IMR-90 (cell line): ENCODE data around the gene MTA3. TPM values are rescaled to one million over a fixed set of nuclear protein-coding genes. Genes with fewer than 3 reads are reported as not detected.

ENCODE experiments used
- ATAC-seq: fragments of 200-7000 bp; cut with Tn5 transposase; 2 replicates; pipeline ENCODE4 v1.9.1; 2020; ENCODE audit warnings: low read depth, mild to moderate bottlenecking, moderate library complexity
- BruUV-seq: library from RNA; stranded (reverse); fragments of 400-500 nt; replicated peaks from 2 replicates; lab custom pipeline; 2021; lab: Mats Ljungman, UMichigan
- CTCF ChIA-PET: fragments of 300-600 bp; formaldehyde crosslinking; extraction: SDS; loops from one replicate; lab custom pipeline; 2021; ENCODE audit warnings: antibody characterized with exemption; lab: Yijun Ruan, JAX
- POLR2A ChIA-PET: fragments of 300-600 bp; sonication (Branson Sonifier 250); formaldehyde crosslinking; loops from one replicate; lab custom pipeline; 2022; ENCODE audit warnings: antibody characterized with exemption; ENCODE audit not compliant: unreplicated experiment; lab: Charles Lee
- DNase-seq: peaks from one replicate; pipeline ENCODE4 v3.0.0; 2013
- H2AFZ ChIP-seq: replicated peaks from 2 replicates; pipeline ENCODE3; 2013; ENCODE audit warnings: low read length, mild to moderate bottlenecking; ENCODE audit not compliant: poor library complexity
- H2AK5ac ChIP-seq: 2 replicates; pipeline ENCODE4 v1.6.1; 2013; ENCODE audit warnings: low read depth, low read length, inconsistent platforms
- H2AK9ac ChIP-seq: replicated peaks from 2 replicates; pipeline ENCODE3; 2013; ENCODE audit warnings: mild to moderate bottlenecking, low read depth, low read length, moderate library complexity; ENCODE audit not compliant: poor library complexity
- H2BK120ac ChIP-seq: 2 replicates; pipeline ENCODE4 v1.6.1; 2013; ENCODE audit warnings: low read depth, low read length, inconsistent platforms
- H2BK15ac ChIP-seq: 3 replicates; pipeline ENCODE4 v1.6.1; 2013; ENCODE audit warnings: low read depth, low read length, inconsistent platforms
- H2BK20ac ChIP-seq: 2 replicates; pipeline ENCODE4 v1.6.1; 2013; ENCODE audit warnings: low read depth, mild to moderate bottlenecking, inconsistent platforms, low read length, moderate library complexity
- H2BK5ac ChIP-seq: 2 replicates; pipeline ENCODE4 v1.6.1; 2013; ENCODE audit warnings: mild to moderate bottlenecking, low read depth, low read length, inconsistent platforms; ENCODE audit not compliant: poor library complexity, severe bottlenecking
- H3K14ac ChIP-seq: replicated peaks from 2 replicates; pipeline ENCODE4 v1.6.1; 2013; ENCODE audit warnings: low read depth, low read length, inconsistent platforms
- H3K18ac ChIP-seq: 2 replicates; pipeline ENCODE4 v1.6.1; 2013; ENCODE audit warnings: low read depth, low read length, control low read depth
- H3K23ac ChIP-seq: 2 replicates; pipeline ENCODE4 v1.6.1; 2013; ENCODE audit warnings: low read depth, low read length, inconsistent platforms
- H3K27ac ChIP-seq: 2 replicates; pipeline ENCODE4 v1.5.1; 2013; ENCODE audit warnings: mild to moderate bottlenecking, control low read depth, low read length; ENCODE audit not compliant: insufficient read depth
- H3K27me3 ChIP-seq: 2 replicates; pipeline ENCODE4 v1.6.1; 2013; ENCODE audit warnings: low read length; ENCODE audit not compliant: control insufficient read depth, insufficient read depth
- H3K36me3 ChIP-seq: 2 replicates; pipeline ENCODE4 v1.6.1; 2013; ENCODE audit warnings: low read length, mixed read lengths; ENCODE audit not compliant: control insufficient read depth, insufficient read depth
- H3K4ac ChIP-seq: 2 replicates; pipeline ENCODE4 v1.6.1; 2013; ENCODE audit warnings: low read depth, low read length, inconsistent platforms
- H3K4me1 ChIP-seq: 2 replicates; pipeline ENCODE4 v1.6.1; 2013; ENCODE audit warnings: low read length, mixed read lengths; ENCODE audit not compliant: control insufficient read depth, insufficient read depth
- H3K4me2 ChIP-seq: 2 replicates; pipeline ENCODE4 v1.6.1; 2013; ENCODE audit warnings: low read depth, mild to moderate bottlenecking, control low read depth, low read length, moderate library complexity
- H3K4me3 ChIP-seq: 2 replicates; pipeline ENCODE4 v1.5.1; 2013; ENCODE audit warnings: low read depth, mild to moderate bottlenecking, control low read depth, low read length, moderate library complexity; ENCODE audit not compliant: insufficient read depth
- H3K56ac ChIP-seq: 2 replicates; pipeline ENCODE4 v1.6.1; 2013; ENCODE audit warnings: low read length, inconsistent platforms; ENCODE audit not compliant: insufficient read depth; ENCODE audit errors: extremely low read depth
- H3K79me1 ChIP-seq, 2 experiments: 2 replicates each; pipeline ENCODE4 v1.6.1; 2013; ENCODE audit warnings: low read length in 2 of 2, inconsistent platforms in 1 of 2, low read depth in 1 of 2
- H3K9ac ChIP-seq: 2 replicates; pipeline ENCODE4 v1.6.1; 2013; ENCODE audit warnings: low read depth, low read length, control low read depth
- H3K9me1 ChIP-seq: 2 replicates; pipeline ENCODE4 v1.6.1; 2013; ENCODE audit warnings: low read length, inconsistent platforms; ENCODE audit not compliant: insufficient read depth
- H3K9me3 ChIP-seq: 2 replicates; pipeline ENCODE4 v1.6.1; 2013; ENCODE audit warnings: low read length; ENCODE audit not compliant: control insufficient read depth, insufficient read depth
- H4K20me1 ChIP-seq: 2 replicates; pipeline ENCODE4 v1.6.1; 2013; ENCODE audit warnings: low read length, inconsistent platforms; ENCODE audit not compliant: insufficient read depth
- H4K5ac ChIP-seq: 2 replicates; pipeline ENCODE4 v1.6.1; 2013; ENCODE audit warnings: mild to moderate bottlenecking, low read depth, low read length, control low read depth
- H4K8ac ChIP-seq, 2 experiments: 2 replicates each; pipeline ENCODE4 v1.6.1; 2013; ENCODE audit warnings: low read depth in 2 of 2, low read length in 2 of 2, control low read depth in 1 of 2, inconsistent platforms in 1 of 2
- H4K91ac ChIP-seq: 2 replicates; pipeline ENCODE4 v1.6.1; 2013; ENCODE audit warnings: low read depth, low read length, inconsistent platforms; ENCODE audit not compliant: insufficient read depth
- BHLHE40 ChIP-seq: fragments of 150-350 bp; IDR thresholded peaks from 2 replicates; pipeline ENCODE4 v1.6.1; 2016; ENCODE audit warnings: mild to moderate bottlenecking, low read depth, low read length
- NFE2L2 ChIP-seq: fragments of 150-350 bp; IDR thresholded peaks from 2 replicates; pipeline ENCODE4 v1.6.1; 2016; ENCODE audit warnings: low read depth, mild to moderate bottlenecking, low read length
- RAD21 ChIP-seq: IDR thresholded peaks from 2 replicates; pipeline ENCODE4 v1.6.1; 2012; ENCODE audit warnings: low read length, improper control_type of control experiment
- USF2 ChIP-seq: fragments of 150-350 bp; IDR thresholded peaks from 2 replicates; pipeline ENCODE4 v1.6.1; 2017; ENCODE audit warnings: mild to moderate bottlenecking, antibody characterized with exemption, low read length, low read depth
- WGBS, 2 experiments: methylation state at CpG; one replicate each; pipeline versions ENCODE4 v1.1.5 to v1.1.7; 2013; ENCODE audit warnings: missing lambda C conversion rate in 2 of 2; ENCODE audit not compliant: insufficient read length in 1 of 2; ENCODE audit errors: extremely low coverage in 2 of 2; 5-methylcytosine and 5-hydroxymethylcytosine counted together
- dilution Hi-C: fragments of 300-500 bp; cut with HindIII; formaldehyde crosslinking; loops from one replicate; pipeline ENCODE4 v1.14.3; 2018; ENCODE audit warnings: low sequenced_read_pairs; ENCODE audit not compliant: unreplicated experiment
- in situ Hi-C: fragments of 300-500 bp; cut with MboI; formaldehyde crosslinking; loops from 3 replicates; pipeline ENCODE4 v1.14.3; 2019; ENCODE audit warnings: low sequenced_read_pairs, inconsistent platforms, mixed read lengths
- intact Hi-C: fragments of 100-400 bp; cut with micrococcal nuclease; formaldehyde crosslinking; loops from 2 replicates; pipeline ENCODE4 v1.10.0; 2022
- polyA plus RNA-seq, 3 experiments: library from polyadenylated mRNA; depleted of rRNA; stranded (reverse); fragments of >200 nt; gene quantifications; 2 replicates each; pipeline ENCODE4 v1.2.3, GENCODE V29; 2012; ENCODE audit warnings: low replicate concordance in 1 of 3
- total RNA-seq: library from RNA; depleted of rRNA; stranded (reverse); fragments of >200 nt; gene quantifications from 2 replicates; pipeline ENCODE4 v1.2.3, GENCODE V29; 2012
- TF ChIP-seq, protein P1 (sequence below): fragments of 150-350 bp; IDR thresholded peaks from 2 replicates; pipeline ENCODE4 v1.6.1; 2016; ENCODE audit warnings: low read depth, mild to moderate bottlenecking, low read length, moderate library complexity, borderline replicate concordance

MTA3 gene
- total and polyA plus RNA-seq, 2 of the 4 experiments (the other 2 are of a cell fraction), result 31.9 to 34.3 TPM

DNA sequence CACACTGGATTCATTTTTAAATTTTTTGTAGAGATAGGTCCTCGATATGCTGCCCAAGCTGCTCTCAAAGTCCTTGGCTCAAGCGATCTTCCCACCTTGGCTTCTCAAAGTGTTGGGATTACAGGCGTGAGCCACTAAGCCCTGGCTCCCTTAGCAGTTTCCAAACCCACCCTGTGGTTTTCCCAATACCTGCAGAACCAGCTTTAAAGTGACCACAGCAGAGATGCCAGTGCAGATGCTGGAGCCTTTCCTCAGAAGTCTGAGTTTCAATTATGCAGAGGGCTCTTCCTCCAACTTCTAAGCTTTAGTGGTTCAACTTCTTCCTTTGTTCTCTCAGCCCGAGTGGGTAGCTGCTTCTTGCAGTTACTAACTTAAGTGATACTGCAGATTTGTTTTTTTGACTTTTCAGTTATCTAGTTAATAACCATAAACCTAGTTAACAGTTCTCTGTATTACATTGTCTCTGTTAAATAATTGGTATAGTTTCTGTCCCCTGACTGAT, 232.1 kb downstream of the MTA3 start:
- dilution Hi-C loops, result no loop called here
- intact Hi-C loops, result loop anchor here (5.0 kb wide), 1 partner anchor 93 kb away; no protein-coding TSS in a partner anchor
- Histone ChIP-seq H2BK5ac (no peak overlapping the region), H2BK15ac (no peak overlapping the region), H4K20me1 (no peaks in the 10 kb centered on the region), H3K27ac (no peak overlapping the region), H3K18ac (peak overlapping the region; percentile 35; the same call in 1 of the 2 replicates), H2AK9ac (no peak overlapping the region), H2AFZ (no peak overlapping the region), H3K9me3 (peaks cover 2% of the 10 kb centered on the region), H3K27me3 (peaks cover 5% of the 10 kb centered on the region; the same call in 1 of the 2 replicates), H4K91ac (no peak overlapping the region), H4K5ac (no peak overlapping the region), H4K8ac (no peak overlapping the region), H2BK20ac (no peak overlapping the region), H3K56ac (no peak overlapping the region), H3K4ac (no peak overlapping the region), H3K9ac (no peak overlapping the region), H2AK5ac (no peak overlapping the region), H3K4me2 (no peak overlapping the region), H3K4me1 (peaks cover 14% of the 10 kb centered on the region), H3K23ac (no peak overlapping the region), H3K79me1 (no peaks in the 10 kb centered on the region), H3K9me1 (no peaks in the 10 kb centered on the region), H3K36me3 (no peaks in the 10 kb centered on the region), H2BK120ac (no peak overlapping the region), H3K14ac (no peak overlapping the region), H3K4me3 (no peak overlapping the region)
- WGBS, 2 experiments, result 100% methylated on average over 2 of the region's 4 CpGs; no CpG with 5 or more reads in 1 of the 2 experiments
- POLR2A ChIA-PET, result interaction anchor here (0.6 to 1.7 kb wide), 3 partner anchors 10 to 273 kb away, joined by 3 to 16 read pairs (median 4); no protein-coding TSS in a partner anchor
- ATAC-seq (no peak), DNase-seq (no peak)
- TF ChIP-seq RAD21 (no peak), NFE2L2 (no peak), USF2 (no peak), BHLHE40 (no peak)
- TF ChIP-seq, protein P1, sequence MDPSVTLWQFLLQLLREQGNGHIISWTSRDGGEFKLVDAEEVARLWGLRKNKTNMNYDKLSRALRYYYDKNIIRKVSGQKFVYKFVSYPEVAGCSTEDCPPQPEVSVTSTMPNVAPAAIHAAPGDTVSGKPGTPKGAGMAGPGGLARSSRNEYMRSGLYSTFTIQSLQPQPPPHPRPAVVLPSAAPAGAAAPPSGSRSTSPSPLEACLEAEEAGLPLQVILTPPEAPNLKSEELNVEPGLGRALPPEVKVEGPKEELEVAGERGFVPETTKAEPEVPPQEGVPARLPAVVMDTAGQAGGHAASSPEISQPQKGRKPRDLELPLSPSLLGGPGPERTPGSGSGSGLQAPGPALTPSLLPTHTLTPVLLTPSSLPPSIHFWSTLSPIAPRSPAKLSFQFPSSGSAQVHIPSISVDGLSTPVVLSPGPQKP, result no peak
- BruUV-seq, result no TSS peak
- CTCF ChIA-PET, result interaction anchor here (0.6 kb wide), 1 partner anchor 13 kb away, joined by 4 read pairs; no protein-coding TSS in a partner anchor
- in situ Hi-C loops, result no loop called here
